ENCODE data around the gene CDC5L. TPM values are rescaled to one million over a fixed set of nuclear protein-coding genes. Genes with fewer than 3 reads are reported as not detected.
A peak's percentile ranks its signal among the peaks of the same experiment; 100 is the strongest.

CDC5L gene
- total and polyA plus RNA-seq, 2 of the 13 experiments (the other 11 are each of a cell fraction or from before 2014, with no cell fraction given) = 11.0 to 34.2 TPM

GRCh38 chr6:44387346-44388134 lies at the start of gene CDC5L (continued):
- no peak for TF ChIP-seq GRHL1 (CRISPR knock-in tag; conservative IDR thresholded peaks at IDR 0.05)
- TF ChIP-seq, protein P1, sequence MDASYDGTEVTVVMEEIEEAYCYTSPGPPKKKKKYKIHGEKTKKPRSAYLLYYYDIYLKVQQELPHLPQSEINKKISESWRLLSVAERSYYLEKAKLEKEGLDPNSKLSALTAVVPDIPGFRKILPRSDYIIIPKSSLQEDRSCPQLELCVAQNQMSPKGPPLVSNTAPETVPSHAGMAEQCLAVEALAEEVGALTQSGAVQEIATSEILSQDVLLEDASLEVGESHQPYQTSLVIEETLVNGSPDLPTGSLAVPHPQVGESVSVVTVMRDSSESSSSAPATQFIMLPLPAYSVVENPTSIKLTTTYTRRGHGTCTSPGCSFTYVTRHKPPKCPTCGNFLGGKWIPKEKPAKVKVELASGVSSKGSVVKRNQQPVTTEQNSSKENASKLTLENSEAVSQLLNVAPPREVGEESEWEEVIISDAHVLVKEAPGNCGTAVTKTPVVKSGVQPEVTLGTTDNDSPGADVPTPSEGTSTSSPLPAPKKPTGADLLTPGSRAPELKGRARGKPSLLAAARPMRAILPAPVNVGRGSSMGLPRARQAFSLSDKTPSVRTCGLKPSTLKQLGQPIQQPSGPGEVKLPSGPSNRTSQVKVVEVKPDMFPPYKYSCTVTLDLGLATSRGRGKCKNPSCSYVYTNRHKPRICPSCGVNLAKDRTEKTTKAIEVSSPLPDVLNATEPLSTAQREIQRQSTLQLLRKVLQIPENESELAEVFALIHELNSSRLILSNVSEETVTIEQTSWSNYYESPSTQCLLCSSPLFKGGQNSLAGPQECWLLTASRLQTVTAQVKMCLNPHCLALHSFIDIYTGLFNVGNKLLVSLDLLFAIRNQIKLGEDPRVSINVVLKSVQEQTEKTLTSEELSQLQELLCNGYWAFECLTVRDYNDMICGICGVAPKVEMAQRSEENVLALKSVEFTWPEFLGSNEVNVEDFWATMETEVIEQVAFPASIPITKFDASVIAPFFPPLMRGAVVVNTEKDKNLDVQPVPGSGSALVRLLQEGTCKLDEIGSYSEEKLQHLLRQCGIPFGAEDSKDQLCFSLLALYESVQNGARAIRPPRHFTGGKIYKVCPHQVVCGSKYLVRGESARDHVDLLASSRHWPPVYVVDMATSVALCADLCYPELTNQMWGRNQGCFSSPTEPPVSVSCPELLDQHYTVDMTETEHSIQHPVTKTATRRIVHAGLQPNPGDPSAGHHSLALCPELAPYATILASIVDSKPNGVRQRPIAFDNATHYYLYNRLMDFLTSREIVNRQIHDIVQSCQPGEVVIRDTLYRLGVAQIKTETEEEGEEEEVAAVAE (CRISPR knock-in tag; IDR thresholded peaks at IDR 0.05; ENCODE audit: borderline replicate concordance) = peak; percentile 79; the same call in 1 of the 2 replicates
- peak; percentile 43; the same call in 1 of the 2 replicates for TF ChIP-seq RFX3 (CRISPR knock-in tag; IDR thresholded peaks at IDR 0.05)
- TF ChIP-seq AKAP8 (CRISPR knock-in tag; IDR thresholded peaks at IDR 0.05) = no peak
- TF ChIP-seq SMARCC2 (IDR thresholded peaks at IDR 0.05) = no peak
- no peak for TF ChIP-seq PHF5A (CRISPR knock-in tag; IDR thresholded peaks at IDR 0.05; ENCODE audit: low read depth, unreplicated experiment)
- no peak; the same call in 1 of the 2 replicates for TF ChIP-seq KLF13 (CRISPR knock-in tag; IDR thresholded peaks at IDR 0.05)
- TF ChIP-seq POLR2A (IDR thresholded peaks at IDR 0.05; ENCODE audit: insufficient read depth in 1 of 2, low read depth in 2 of 2, low read length in 2 of 2) = peak; percentile 94 to 97
- TF ChIP-seq DMAP1 (CRISPR knock-in tag; IDR thresholded peaks at IDR 0.05) = peak; percentile 77; the same call in 1 of the 2 replicates
- TF ChIP-seq, protein P2, sequence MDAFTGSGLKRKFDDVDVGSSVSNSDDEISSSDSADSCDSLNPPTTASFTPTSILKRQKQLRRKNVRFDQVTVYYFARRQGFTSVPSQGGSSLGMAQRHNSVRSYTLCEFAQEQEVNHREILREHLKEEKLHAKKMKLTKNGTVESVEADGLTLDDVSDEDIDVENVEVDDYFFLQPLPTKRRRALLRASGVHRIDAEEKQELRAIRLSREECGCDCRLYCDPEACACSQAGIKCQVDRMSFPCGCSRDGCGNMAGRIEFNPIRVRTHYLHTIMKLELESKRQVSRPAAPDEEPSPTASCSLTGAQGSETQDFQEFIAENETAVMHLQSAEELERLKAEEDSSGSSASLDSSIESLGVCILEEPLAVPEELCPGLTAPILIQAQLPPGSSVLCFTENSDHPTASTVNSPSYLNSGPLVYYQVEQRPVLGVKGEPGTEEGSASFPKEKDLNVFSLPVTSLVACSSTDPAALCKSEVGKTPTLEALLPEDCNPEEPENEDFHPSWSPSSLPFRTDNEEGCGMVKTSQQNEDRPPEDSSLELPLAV (CRISPR knock-in tag; conservative IDR thresholded peaks at IDR 0.05; ENCODE audit: low read depth) = no peak; the same call in 1 of the 2 replicates
- TF ChIP-seq ELK4 (CRISPR knock-in tag; IDR thresholded peaks at IDR 0.05; ENCODE audit: borderline replicate concordance) = no peak
- peak; percentile 56 for TF ChIP-seq KDM3A (CRISPR knock-in tag; IDR thresholded peaks at IDR 0.05; ENCODE audit: low read depth)
- TF ChIP-seq, protein P3, sequence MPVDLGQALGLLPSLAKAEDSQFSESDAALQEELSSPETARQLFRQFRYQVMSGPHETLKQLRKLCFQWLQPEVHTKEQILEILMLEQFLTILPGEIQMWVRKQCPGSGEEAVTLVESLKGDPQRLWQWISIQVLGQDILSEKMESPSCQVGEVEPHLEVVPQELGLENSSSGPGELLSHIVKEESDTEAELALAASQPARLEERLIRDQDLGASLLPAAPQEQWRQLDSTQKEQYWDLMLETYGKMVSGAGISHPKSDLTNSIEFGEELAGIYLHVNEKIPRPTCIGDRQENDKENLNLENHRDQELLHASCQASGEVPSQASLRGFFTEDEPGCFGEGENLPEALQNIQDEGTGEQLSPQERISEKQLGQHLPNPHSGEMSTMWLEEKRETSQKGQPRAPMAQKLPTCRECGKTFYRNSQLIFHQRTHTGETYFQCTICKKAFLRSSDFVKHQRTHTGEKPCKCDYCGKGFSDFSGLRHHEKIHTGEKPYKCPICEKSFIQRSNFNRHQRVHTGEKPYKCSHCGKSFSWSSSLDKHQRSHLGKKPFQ (CRISPR knock-in tag; IDR thresholded peaks at IDR 0.05; ENCODE audit: insufficient replicate concordance) = no peak
- no peak; the same call in 1 of the 2 replicates for TF ChIP-seq SMAD3 (CRISPR knock-in tag; IDR thresholded peaks at IDR 0.05)
- no peak; the same call in 1 of the 2 replicates for TF ChIP-seq ZNF329 (CRISPR knock-in tag; IDR thresholded peaks at IDR 0.05; ENCODE audit: low read depth)
- TF ChIP-seq MXI1 (IDR thresholded peaks at IDR 0.05; ENCODE audit: borderline replicate concordance, low read depth, low read length) = peak; percentile 93
- TF ChIP-seq MED8 (CRISPR knock-in tag; IDR thresholded peaks at IDR 0.05; ENCODE audit: insufficient replicate concordance) = peak; percentile 64
- peak; percentile 70; the same call in 1 of the 2 replicates for TF ChIP-seq GATA4 (IDR thresholded peaks at IDR 0.05; ENCODE audit: borderline replicate concordance, low read depth)
- peak; percentile 93 for TF ChIP-seq ARHGAP35 (CRISPR knock-in tag; IDR thresholded peaks at IDR 0.05; ENCODE audit: borderline replicate concordance)
